Measurements from ENCODE around the gene CD81. TPM values are rescaled to one million over a fixed set of nuclear protein-coding genes. Genes with fewer than 3 reads are reported as not detected.
A peak's percentile ranks its signal among the peaks of the same experiment; 100 is the strongest.

Gene CD81
- total RNA-seq, 1 donor from 2014 or later: 347 TPM

- no peak for TF ChIP-seq CTCF (IDR thresholded peaks at IDR 0.05; ENCODE audit: partially characterized antibody, unreplicated experiment)
- DNase-seq: peak; percentile 79
- Mint-ChIP-seq H3K27ac (ENCODE audit: unreplicated experiment) (peak overlapping the region; percentile 96), H3K9me3 (ENCODE audit: unreplicated experiment) (peaks cover 12% of the 10 kb centered on the region), H3K4me3 (ENCODE audit: unreplicated experiment) (peak overlapping the region; percentile 92), H3K27me3 (ENCODE audit: unreplicated experiment) (peaks cover 16% of the 10 kb centered on the region), H3K36me3 (ENCODE audit: unreplicated experiment) (no peaks in the 10 kb centered on the region), H3K4me1 (ENCODE audit: low read depth, unreplicated experiment) (peaks cover 5% of the 10 kb centered on the region)
These were observed 667 bp downstream of the CD81 start for GRCh38 chr11:2377511-2378443.

GRCh38 chr11:2378527-2379210 lies 1.6 kb downstream of the CD81 start:
- peak; percentile 59 for DNase-seq

GRCh38 chr11:2379466-2380174 lies 2.5 kb downstream of the CD81 start:
- Mint-ChIP-seq H3K4me3 (ENCODE audit: unreplicated experiment) (peak overlapping the region; percentile 71), H3K27me3 (ENCODE audit: unreplicated experiment) (peaks cover 16% of the 10 kb centered on the region), H3K9me3 (ENCODE audit: unreplicated experiment) (peaks cover 12% of the 10 kb centered on the region), H3K27ac (ENCODE audit: unreplicated experiment) (peak overlapping the region; percentile 76), H3K36me3 (ENCODE audit: unreplicated experiment) (no peaks in the 10 kb centered on the region), H3K4me1 (ENCODE audit: low read depth, unreplicated experiment) (peaks cover 8% of the 10 kb centered on the region)
- TF ChIP-seq CTCF (IDR thresholded peaks at IDR 0.05; ENCODE audit: partially characterized antibody, unreplicated experiment): no peak
- DNase-seq: peak; percentile 28

More at GRCh38 chr11:2378527-2379210, 1.6 kb downstream of the CD81 start:
- H3K27me3 Mint-ChIP-seq (ENCODE audit: unreplicated experiment): peaks cover 16% of the 10 kb centered on the region
- H3K27ac Mint-ChIP-seq (ENCODE audit: unreplicated experiment): peak overlapping the region; percentile 96
- peaks cover 12% of the 10 kb centered on the region for H3K9me3 Mint-ChIP-seq (ENCODE audit: unreplicated experiment)
- H3K4me1 Mint-ChIP-seq (ENCODE audit: low read depth, unreplicated experiment): peaks cover 8% of the 10 kb centered on the region
- no peak for TF ChIP-seq CTCF (IDR thresholded peaks at IDR 0.05; ENCODE audit: partially characterized antibody, unreplicated experiment)
- H3K4me3 Mint-ChIP-seq (ENCODE audit: unreplicated experiment): peak overlapping the region; percentile 92
- H3K36me3 Mint-ChIP-seq (ENCODE audit: unreplicated experiment): no peaks in the 10 kb centered on the region

GRCh38 chr11:2380396-2380795 lies 3.3 kb downstream of the CD81 start:
- peaks cover 8% of the 10 kb centered on the region for H3K4me1 Mint-ChIP-seq (ENCODE audit: low read depth, unreplicated experiment)
- H3K9me3 Mint-ChIP-seq (ENCODE audit: unreplicated experiment): peaks cover 12% of the 10 kb centered on the region
- TF ChIP-seq CTCF (IDR thresholded peaks at IDR 0.05; ENCODE audit: partially characterized antibody, unreplicated experiment): no peak
- H3K4me3 Mint-ChIP-seq (ENCODE audit: unreplicated experiment): peak overlapping the region; percentile 71
- peak overlapping the region; percentile 76 for H3K27ac Mint-ChIP-seq (ENCODE audit: unreplicated experiment)
- DNase-seq: peak; percentile 12
- H3K27me3 Mint-ChIP-seq (ENCODE audit: unreplicated experiment): peaks cover 16% of the 10 kb centered on the region
- no peaks in the 10 kb centered on the region for H3K36me3 Mint-ChIP-seq (ENCODE audit: unreplicated experiment)

All from glutamatergic neuron (in vitro differentiated cells).